ENCODE data around the gene SLIT3. TPM values are rescaled to one million over a fixed set of nuclear protein-coding genes. Genes with fewer than 3 reads are reported as not detected.

SLIT3 gene
- total RNA-seq, 1 donor from 2014 or later = 52.8 TPM

DNA sequence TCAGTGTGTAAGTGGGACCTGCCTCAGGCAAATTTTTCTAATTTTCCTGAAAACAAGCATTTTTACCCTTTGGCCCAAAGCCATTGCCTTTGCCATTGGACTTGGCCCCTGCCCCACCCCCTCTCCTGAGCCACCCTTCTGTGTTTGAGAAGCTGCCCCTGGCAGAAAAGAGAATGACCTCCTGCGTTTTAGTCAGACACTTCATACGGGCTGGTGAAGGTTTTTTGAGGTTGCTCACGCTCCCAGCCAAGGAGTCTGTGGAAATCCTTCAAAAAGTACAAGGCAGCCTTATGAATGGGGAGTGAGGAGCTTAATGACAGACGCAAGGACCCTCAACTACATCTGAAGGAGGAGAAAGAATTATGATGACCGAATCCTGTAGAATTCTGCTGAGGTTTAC lies 308.9 kb downstream of the SLIT3 start:
- Histone ChIP-seq H3K9me3 (no peaks in the 10 kb centered on the region), H3K36me3 (no peaks in the 10 kb centered on the region), H3K4me1 (no peaks in the 10 kb centered on the region), H3K27ac (no peak overlapping the region), H3K4me3 (no peak overlapping the region), H3K27me3 (no peaks in the 10 kb centered on the region)
- TF ChIP-seq POLR2A (IDR thresholded peaks at IDR 0.05) = no peak
- TF ChIP-seq, protein P1, sequence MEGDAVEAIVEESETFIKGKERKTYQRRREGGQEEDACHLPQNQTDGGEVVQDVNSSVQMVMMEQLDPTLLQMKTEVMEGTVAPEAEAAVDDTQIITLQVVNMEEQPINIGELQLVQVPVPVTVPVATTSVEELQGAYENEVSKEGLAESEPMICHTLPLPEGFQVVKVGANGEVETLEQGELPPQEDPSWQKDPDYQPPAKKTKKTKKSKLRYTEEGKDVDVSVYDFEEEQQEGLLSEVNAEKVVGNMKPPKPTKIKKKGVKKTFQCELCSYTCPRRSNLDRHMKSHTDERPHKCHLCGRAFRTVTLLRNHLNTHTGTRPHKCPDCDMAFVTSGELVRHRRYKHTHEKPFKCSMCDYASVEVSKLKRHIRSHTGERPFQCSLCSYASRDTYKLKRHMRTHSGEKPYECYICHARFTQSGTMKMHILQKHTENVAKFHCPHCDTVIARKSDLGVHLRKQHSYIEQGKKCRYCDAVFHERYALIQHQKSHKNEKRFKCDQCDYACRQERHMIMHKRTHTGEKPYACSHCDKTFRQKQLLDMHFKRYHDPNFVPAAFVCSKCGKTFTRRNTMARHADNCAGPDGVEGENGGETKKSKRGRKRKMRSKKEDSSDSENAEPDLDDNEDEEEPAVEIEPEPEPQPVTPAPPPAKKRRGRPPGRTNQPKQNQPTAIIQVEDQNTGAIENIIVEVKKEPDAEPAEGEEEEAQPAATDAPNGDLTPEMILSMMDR (IDR thresholded peaks at IDR 0.05) = no peak
- no peak for TF ChIP-seq POLR2AphosphoS5 (IDR thresholded peaks at IDR 0.05; ENCODE audit: insufficient read depth in 1 of 2, low read depth in 1 of 2)
- no peak for DNase-seq (ENCODE audit: extremely low spot score in 2 of 2)
- intact Hi-C loops (cut with DNase I) = no loop called here

DNA sequence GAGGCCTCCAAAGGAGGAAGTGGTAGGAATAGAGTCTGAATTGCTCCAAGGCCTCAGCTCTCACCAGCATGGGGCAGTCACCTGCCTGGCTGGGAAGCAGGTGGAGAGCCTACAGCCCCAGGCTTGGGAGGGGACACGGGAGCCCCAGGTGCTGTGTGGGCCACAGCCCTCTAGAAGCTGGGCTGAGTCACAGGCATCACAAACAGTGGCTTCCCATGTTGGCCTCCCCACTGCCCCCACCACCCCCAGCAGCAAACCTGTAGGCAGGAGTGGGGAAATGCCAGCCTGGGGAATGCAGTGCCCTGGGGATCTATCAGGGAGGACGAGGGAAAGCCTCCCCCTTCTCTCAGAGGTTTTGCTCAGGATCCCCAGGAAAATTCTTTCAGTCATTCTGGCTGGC lies 309.6 kb downstream of the SLIT3 start:
- Histone ChIP-seq H3K9me3 (no peaks in the 10 kb centered on the region), H3K4me1 (no peaks in the 10 kb centered on the region), H3K4me3 (no peak overlapping the region), H3K27me3 (no peaks in the 10 kb centered on the region), H3K36me3 (no peaks in the 10 kb centered on the region), H3K27ac (no peak overlapping the region)
- intact Hi-C loops (cut with DNase I) = no loop called here
- no peak for DNase-seq (ENCODE audit: extremely low spot score in 2 of 2)
- TF ChIP-seq POLR2A (IDR thresholded peaks at IDR 0.05) = no peak

DNA sequence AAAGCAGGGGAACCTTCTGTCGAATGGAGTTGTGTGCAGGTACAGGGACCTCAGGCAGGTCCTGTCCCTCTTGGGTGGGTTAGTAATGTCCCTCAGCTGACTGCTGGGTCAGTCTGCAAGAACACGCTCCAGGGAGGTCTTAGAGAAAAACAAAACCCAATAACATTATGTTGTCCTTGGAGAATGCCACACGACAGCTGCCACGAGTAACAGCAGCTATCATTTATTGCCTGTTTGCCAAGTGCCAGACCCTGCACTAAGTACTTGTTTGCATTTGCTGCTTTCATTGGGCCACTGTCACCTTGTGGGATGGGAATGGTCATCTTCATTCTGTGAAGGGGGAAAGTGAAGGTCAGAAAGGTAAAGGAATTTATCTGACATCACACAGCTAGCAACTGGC lies 310.3 kb downstream of the SLIT3 start:
- no peak for DNase-seq (ENCODE audit: extremely low spot score in 2 of 2)
- Histone ChIP-seq H3K36me3 (no peaks in the 10 kb centered on the region), H3K4me1 (no peaks in the 10 kb centered on the region), H3K27me3 (no peaks in the 10 kb centered on the region), H3K27ac (no peak overlapping the region), H3K4me3 (no peak overlapping the region), H3K9me3 (no peaks in the 10 kb centered on the region)
- TF ChIP-seq POLR2A (IDR thresholded peaks at IDR 0.05) (no peak), POLR2AphosphoS5 (IDR thresholded peaks at IDR 0.05; ENCODE audit: insufficient read depth in 1 of 2, low read depth in 1 of 2) (no peak)
- TF ChIP-seq, protein P1 (IDR thresholded peaks at IDR 0.05) = no peak
- intact Hi-C loops (cut with DNase I) = no loop called here

DNA sequence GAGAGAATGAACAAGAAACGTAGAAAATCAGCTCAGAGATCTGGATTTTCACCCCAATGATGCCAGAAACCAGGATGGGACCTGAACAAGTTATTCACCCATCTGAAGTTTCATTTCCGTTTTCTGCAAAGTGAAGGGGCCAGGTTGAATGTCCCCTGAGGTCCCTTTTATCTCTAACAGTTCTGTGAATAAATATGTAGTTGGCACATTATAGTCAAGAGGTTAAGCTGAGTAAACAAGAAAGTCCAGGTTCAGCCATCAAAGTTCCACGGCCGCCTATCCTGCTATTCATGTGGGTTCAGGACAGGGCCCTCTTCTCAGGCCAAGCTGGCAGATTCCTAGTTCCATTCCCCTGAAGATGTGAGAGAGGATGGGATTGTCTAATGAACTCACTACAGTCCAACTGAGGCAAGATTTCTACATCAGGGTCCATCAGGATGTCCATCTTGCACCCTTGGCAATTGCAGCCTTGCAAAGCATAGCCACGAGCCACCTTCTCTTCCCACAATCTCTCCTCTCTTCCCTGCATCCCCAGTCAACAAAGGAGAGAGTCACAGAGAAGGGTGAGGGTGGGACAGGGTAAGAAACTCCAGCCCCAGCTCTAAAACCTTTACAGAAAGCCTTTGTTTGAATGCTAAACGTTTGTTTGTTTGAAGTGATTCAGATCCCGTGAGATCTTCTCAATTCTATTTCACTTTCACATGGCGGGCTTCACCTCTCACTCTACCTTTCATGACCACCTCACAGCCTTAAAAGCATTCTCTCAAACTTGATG lies 311.0 kb downstream of the SLIT3 start:
- intact Hi-C loops (cut with DNase I) = loop anchor here (5.0 to 10.0 kb wide), 2 partner anchors 312 to 585 kb away; partner anchors contain the start of gene SLIT3
- Histone ChIP-seq H3K27me3 (no peaks in the 10 kb centered on the region), H3K27ac (no peak overlapping the region), H3K4me3 (no peak overlapping the region), H3K36me3 (no peaks in the 10 kb centered on the region), H3K9me3 (no peaks in the 10 kb centered on the region), H3K4me1 (no peaks in the 10 kb centered on the region)
- DNase-seq (ENCODE audit: extremely low spot score in 2 of 2) = no peak
- TF ChIP-seq POLR2AphosphoS5 (IDR thresholded peaks at IDR 0.05; ENCODE audit: insufficient read depth in 1 of 2, low read depth in 1 of 2) (no peak), POLR2A (IDR thresholded peaks at IDR 0.05) (no peak)
- TF ChIP-seq, protein P1 (IDR thresholded peaks at IDR 0.05) = no peak

DNA sequence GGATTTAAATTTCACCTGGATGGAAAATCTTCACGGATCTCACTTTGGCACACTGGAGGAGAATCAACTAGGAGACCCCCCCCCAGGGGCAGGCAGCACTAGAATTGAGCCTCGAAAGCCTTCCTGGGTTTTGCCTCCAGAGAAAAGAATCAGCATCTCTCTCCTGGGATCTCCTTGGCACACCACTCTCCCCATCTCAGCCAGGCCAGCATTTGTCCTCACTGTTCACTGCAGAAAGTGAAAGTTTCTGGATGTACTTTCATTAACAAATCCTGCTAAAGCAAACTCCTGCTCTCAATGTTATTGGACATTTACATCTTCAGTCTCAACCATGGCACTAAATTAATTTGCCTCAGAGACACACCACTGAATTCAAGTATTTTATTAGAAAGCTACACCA lies 312.2 kb downstream of the SLIT3 start:
- intact Hi-C loops (cut with DNase I) = loop anchor here (5.0 to 10.0 kb wide), 2 partner anchors 314 to 586 kb away; partner anchors contain the start of gene SLIT3
- no peaks in the 10 kb centered on the region for H3K9me3 ChIP-seq
- TF ChIP-seq POLR2A (IDR thresholded peaks at IDR 0.05) (no peak), POLR2AphosphoS5 (IDR thresholded peaks at IDR 0.05; ENCODE audit: insufficient read depth in 1 of 2, low read depth in 1 of 2) (no peak)
- TF ChIP-seq, protein P1 (IDR thresholded peaks at IDR 0.05) = no peak
- H3K27me3 ChIP-seq = no peaks in the 10 kb centered on the region
- DNase-seq (ENCODE audit: extremely low spot score in 2 of 2) = no peak
- H3K36me3 ChIP-seq = no peaks in the 10 kb centered on the region
- no peaks in the 10 kb centered on the region for H3K4me1 ChIP-seq
- H3K4me3 ChIP-seq = no peak overlapping the region
- no peak overlapping the region for H3K27ac ChIP-seq
